ENCODE data around the gene FABP1. TPM values are rescaled to one million over a fixed set of nuclear protein-coding genes. Genes with fewer than 3 reads are reported as not detected.

FABP1 gene
- polyA plus RNA-seq, 10 donors: 0.21 to 3.3 (median 0.40) TPM; not detected in 2

DNA sequence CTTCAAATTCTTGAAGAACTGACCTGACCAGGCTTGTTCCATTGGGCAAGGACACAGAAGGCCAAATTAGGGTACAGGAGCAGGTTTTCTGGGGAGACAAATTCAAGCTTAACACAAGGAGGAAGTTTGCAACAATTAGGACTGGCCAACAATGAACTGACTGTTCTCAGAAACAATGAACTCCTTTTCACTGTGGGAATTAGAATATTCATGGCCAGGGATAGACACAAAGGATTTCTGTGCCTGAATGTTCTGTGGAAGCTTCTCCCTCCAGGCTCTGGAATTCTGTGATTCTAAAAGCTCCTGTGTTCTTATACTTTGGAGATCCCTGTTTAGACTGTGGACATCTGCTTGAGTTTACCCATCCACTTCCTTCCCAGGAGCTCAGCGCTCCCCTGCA, 45.1 kb downstream of the FABP1 start:
- DNase-seq: no peak

- DNase-seq: no peak
Observed at GRCh38 chr2:88081924-88082608, 45.8 kb downstream of the FABP1 start.

DNA sequence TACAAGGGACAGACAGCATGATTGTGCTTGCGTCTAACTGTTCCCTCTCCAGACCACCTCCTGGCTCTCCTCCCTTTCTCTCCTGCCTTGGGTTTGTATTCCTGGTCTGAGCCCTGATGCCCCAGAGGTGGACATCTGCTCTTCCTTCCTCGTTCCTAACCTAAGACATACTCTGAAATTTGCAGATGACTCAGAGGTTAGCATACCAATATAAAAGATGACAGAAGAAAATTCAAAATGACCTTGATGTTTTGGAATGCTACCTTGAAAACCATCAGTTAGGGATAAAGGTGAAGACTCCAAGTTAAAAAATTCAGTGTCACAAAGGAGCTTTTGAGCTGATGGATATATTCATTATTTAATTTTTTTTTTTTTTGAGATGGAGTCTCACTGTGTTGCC, 47.3 kb downstream of the FABP1 start:
- no peak for DNase-seq

DNA sequence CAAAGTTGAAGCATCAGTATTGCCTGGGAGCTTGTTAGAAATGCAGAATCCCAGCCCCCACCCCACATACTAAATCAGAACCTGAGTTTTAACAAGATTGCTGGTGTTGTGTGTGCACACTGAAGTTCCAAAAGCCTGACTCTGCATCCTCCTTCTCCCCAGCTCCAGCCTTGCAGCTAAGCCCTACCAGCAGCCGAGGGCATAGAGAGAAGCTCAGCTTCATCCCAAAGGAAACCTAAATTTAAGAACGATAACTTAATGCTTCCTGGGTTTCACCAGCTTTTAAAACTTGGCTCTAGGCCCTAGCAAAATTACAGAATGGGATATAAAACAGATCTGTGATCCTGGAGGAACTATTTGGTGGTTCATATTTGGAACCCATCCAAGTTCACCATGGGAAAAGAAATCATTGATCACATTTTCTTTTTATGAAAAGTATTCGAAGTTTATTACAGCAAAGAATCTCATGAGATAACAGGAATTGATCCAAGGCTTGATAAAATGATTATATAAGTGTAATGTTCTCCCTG, 49.2 kb downstream of the FABP1 start:
- no peak for DNase-seq

DNA sequence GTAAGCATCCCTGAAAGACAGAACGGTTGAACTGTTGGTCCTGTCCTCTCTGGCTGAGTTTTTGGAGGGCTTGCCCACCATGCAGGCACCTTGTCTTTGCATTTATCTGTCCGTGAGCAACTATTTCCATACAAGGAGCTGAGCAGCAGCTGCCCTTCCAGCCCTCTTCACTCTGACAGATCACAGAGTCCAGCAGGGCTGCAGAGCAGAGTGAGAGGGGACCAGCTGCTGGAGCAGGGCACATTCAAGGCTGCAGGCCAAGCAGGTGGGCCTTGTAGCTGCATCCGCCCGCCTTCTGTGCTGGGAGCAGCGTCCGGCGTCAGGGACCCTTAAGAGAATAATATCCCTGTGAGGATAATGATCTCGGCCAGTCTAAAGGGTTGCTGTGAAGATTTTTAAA, 50.8 kb downstream of the FABP1 start:
- DNase-seq: peak; percentile 57 to 68 (median 66)

GRCh38 chr2:88074854-88075292, 53.0 kb downstream of the FABP1 start:
- peak in 1 of 3 donors; percentile 73 for DNase-seq

GRCh38 chr2:88074150-88074549, 53.7 kb downstream of the FABP1 start:
- no peak for DNase-seq

Other genes with a start within 250 kb of the FABP1 start
- gene RNU2-63P, start 111.5 kb downstream of the FABP1 start, polyA plus RNA-seq (ENCODE audit: insufficient read length in 10 of 10): not detected
- gene KRCC1, start 72.3 kb downstream of the FABP1 start, polyA plus RNA-seq (ENCODE audit: insufficient read length in 10 of 10): 10 to 100 TPM; 31.7 to 43.7 (median 36.4) TPM
- gene SMYD1, start 60.2 kb downstream of the FABP1 start, polyA plus RNA-seq (ENCODE audit: insufficient read length in 10 of 10): 100 to 1,000 TPM; 158 to 375 (median 294) TPM
- 10 to 100 TPM in 8 of 10 donors, 1 to 10 TPM in 2; 6.7 to 36.2 (median 18.3) TPM for gene THNSL2, start 42.3 kb upstream of the FABP1 start, polyA plus RNA-seq (ENCODE audit: insufficient read length in 10 of 10)

All from muscle of back (tissue), 11 donors.